ENCODE measurements around the gene MFN2. TPM values are rescaled to one million over a fixed set of nuclear protein-coding genes. Genes with fewer than 3 reads are reported as not detected.

Gene MFN2
- total and polyA plus RNA-seq, 4 donors = 17.2 to 87.8 (median 43.2) TPM

DNA sequence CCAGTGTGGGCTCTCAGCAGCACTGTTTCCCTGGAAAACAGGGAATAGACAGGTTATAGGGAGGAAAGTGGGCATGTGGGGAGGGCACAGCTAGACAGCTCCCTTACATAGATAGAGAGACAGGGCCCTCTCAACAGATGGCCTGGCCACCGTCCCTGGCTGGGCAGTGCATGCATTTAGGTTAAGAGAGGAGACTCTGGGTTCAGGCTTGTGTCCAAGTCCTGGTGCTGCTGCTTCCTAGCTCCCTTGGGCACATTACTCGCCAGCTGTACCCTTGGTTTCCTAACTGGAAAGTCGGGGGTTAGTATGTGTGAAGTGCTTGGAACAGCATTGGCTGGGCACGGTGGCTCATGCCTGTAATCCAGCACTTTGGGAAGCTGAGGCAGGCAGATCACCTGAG, 36.6 kb upstream of the MFN2 start:
- no peak overlapping the region for H3K4me3 ChIP-seq (ENCODE audit: low read depth in 1 of 3, low read length in 3 of 3)
- no peak overlapping the region for H3K27ac ChIP-seq (ENCODE audit: low read depth in 1 of 2, low read length in 2 of 2)
- no peaks in the 10 kb centered on the region for H3K9me3 ChIP-seq (ENCODE audit: control insufficient read depth in 4 of 4, low read length in 3 of 4)
- DNase-seq (ENCODE audit: low spot score) = no peak
- no peaks in the 10 kb centered on the region for H3K27me3 ChIP-seq (ENCODE audit: control insufficient read depth in 4 of 4, insufficient read depth in 4 of 4, low read length in 3 of 4)
- peaks cover 0 to 5% (median 2%) of the 10 kb centered on the region in 4 donors for H3K36me3 ChIP-seq (ENCODE audit: control insufficient read depth in 4 of 4, insufficient read depth in 3 of 4, low read depth in 1 of 4, low read length in 3 of 4)
- TF ChIP-seq, protein P1, sequence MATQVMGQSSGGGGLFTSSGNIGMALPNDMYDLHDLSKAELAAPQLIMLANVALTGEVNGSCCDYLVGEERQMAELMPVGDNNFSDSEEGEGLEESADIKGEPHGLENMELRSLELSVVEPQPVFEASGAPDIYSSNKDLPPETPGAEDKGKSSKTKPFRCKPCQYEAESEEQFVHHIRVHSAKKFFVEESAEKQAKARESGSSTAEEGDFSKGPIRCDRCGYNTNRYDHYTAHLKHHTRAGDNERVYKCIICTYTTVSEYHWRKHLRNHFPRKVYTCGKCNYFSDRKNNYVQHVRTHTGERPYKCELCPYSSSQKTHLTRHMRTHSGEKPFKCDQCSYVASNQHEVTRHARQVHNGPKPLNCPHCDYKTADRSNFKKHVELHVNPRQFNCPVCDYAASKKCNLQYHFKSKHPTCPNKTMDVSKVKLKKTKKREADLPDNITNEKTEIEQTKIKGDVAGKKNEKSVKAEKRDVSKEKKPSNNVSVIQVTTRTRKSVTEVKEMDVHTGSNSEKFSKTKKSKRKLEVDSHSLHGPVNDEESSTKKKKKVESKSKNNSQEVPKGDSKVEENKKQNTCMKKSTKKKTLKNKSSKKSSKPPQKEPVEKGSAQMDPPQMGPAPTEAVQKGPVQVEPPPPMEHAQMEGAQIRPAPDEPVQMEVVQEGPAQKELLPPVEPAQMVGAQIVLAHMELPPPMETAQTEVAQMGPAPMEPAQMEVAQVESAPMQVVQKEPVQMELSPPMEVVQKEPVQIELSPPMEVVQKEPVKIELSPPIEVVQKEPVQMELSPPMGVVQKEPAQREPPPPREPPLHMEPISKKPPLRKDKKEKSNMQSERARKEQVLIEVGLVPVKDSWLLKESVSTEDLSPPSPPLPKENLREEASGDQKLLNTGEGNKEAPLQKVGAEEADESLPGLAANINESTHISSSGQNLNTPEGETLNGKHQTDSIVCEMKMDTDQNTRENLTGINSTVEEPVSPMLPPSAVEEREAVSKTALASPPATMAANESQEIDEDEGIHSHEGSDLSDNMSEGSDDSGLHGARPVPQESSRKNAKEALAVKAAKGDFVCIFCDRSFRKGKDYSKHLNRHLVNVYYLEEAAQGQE (IDR thresholded peaks at IDR 0.05) = no peak
- TF ChIP-seq YY1 (IDR thresholded peaks at IDR 0.05) = no peak
- no peak for TF ChIP-seq MAX (IDR thresholded peaks at IDR 0.05)
- TF ChIP-seq SP1 (IDR thresholded peaks at IDR 0.05) = no peak
- no peak for TF ChIP-seq CTCF (IDR thresholded peaks at IDR 0.05; ENCODE audit: low read depth, low read length, missing input control)
- no peak for TF ChIP-seq FOXA1 (IDR thresholded peaks at IDR 0.05)
- no peak for TF ChIP-seq HNF4A (conservative IDR thresholded peaks at IDR 0.05)
- TF ChIP-seq NR2F2 (IDR thresholded peaks at IDR 0.05) = no peak
- TF ChIP-seq GABPA (IDR thresholded peaks at IDR 0.05 in 1 of 2, conservative IDR thresholded peaks at IDR 0.05 in 1 of 2) = no peak
- no peak for TF ChIP-seq TAF1 (conservative IDR thresholded peaks at IDR 0.05)
- TF ChIP-seq JUND (IDR thresholded peaks at IDR 0.05) = no peak
- no peak for TF ChIP-seq HNF4G (IDR thresholded peaks at IDR 0.05)
- TF ChIP-seq FOXA2 (IDR thresholded peaks at IDR 0.05) = no peak
- TF ChIP-seq RXRA (IDR thresholded peaks at IDR 0.05) = no peak
- TF ChIP-seq, protein P2, sequence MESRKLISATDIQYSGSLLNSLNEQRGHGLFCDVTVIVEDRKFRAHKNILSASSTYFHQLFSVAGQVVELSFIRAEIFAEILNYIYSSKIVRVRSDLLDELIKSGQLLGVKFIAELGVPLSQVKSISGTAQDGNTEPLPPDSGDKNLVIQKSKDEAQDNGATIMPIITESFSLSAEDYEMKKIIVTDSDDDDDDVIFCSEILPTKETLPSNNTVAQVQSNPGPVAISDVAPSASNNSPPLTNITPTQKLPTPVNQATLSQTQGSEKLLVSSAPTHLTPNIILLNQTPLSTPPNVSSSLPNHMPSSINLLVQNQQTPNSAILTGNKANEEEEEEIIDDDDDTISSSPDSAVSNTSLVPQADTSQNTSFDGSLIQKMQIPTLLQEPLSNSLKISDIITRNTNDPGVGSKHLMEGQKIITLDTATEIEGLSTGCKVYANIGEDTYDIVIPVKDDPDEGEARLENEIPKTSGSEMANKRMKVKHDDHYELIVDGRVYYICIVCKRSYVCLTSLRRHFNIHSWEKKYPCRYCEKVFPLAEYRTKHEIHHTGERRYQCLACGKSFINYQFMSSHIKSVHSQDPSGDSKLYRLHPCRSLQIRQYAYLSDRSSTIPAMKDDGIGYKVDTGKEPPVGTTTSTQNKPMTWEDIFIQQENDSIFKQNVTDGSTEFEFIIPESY (IDR thresholded peaks at IDR 0.05) = no peak
- peaks cover 4 to 21% (median 15%) of the 10 kb centered on the region in 4 donors for H3K4me1 ChIP-seq (ENCODE audit: control insufficient read depth in 4 of 4, insufficient read depth in 4 of 4, low read length in 3 of 4)
- 95% methylated on average over 4 of the region's 4 CpGs for WGBS
- no peak overlapping the region for H3K9ac ChIP-seq (ENCODE audit: low read depth in 1 of 2, low read length in 2 of 2)

DNA sequence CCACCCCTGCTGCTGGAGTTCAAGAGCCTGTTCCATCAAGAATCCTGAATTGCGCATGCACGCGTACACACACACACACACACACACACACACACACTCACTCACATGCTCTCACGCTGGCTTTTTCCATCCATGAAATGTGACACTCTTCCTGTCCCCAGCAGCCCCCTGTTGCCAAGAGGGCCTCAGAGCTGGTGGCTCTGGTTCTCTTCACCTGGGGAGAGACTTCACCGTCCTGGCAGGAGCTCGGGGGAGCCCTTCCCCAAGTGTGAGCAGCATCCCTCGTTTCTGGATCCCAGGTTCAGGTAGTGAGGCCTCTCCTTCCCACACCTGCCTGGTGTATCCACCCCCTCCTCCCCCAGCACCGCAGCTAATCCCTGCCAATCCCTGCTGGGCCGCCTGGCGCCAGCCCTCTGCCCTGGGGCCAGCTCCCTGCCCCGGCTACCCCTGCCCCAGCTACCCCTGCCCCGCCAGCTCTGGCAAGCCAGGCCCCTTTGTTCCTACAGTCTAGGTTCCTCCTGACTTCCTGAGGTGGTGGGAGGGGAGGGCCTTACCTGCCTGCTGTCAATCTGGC, 35.8 kb upstream of the MFN2 start:
- peaks cover 4 to 13% (median 10%) of the 10 kb centered on the region in 4 donors for H3K4me1 ChIP-seq (ENCODE audit: control insufficient read depth in 4 of 4, insufficient read depth in 4 of 4, low read length in 3 of 4)
- 83% methylated on average over 12 of the region's 12 CpGs for WGBS
- no peak overlapping the region for H3K9ac ChIP-seq (ENCODE audit: low read depth in 1 of 2, low read length in 2 of 2)
- no peaks in the 10 kb centered on the region for H3K9me3 ChIP-seq (ENCODE audit: control insufficient read depth in 4 of 4, low read length in 3 of 4)
- peaks cover 2 to 6% (median 4%) of the 10 kb centered on the region in 4 donors for H3K36me3 ChIP-seq (ENCODE audit: control insufficient read depth in 4 of 4, insufficient read depth in 3 of 4, low read depth in 1 of 4, low read length in 3 of 4)
- TF ChIP-seq SP1 (IDR thresholded peaks at IDR 0.05) (no peak), TAF1 (conservative IDR thresholded peaks at IDR 0.05) (no peak), FOXA1 (IDR thresholded peaks at IDR 0.05) (no peak)
- no peak overlapping the region for H3K4me3 ChIP-seq (ENCODE audit: low read depth in 1 of 3, low read length in 3 of 3)
- no peak for DNase-seq (ENCODE audit: low spot score)
- no peaks in the 10 kb centered on the region for H3K27me3 ChIP-seq (ENCODE audit: control insufficient read depth in 4 of 4, insufficient read depth in 4 of 4, low read length in 3 of 4)
- no peak overlapping the region for H3K27ac ChIP-seq (ENCODE audit: low read depth in 1 of 2, low read length in 2 of 2)

All from liver (tissue), 9 donors.